Measurements from ENCODE around the gene RDH13. TPM values are rescaled to one million over a fixed set of nuclear protein-coding genes. Genes with fewer than 3 reads are reported as not detected.

The RDH13 gene
- total RNA-seq, 1 experiment from 2014 or later: 80.4 TPM

GRCh38 chr19:55082020-55082851 is 19.3 kb upstream of the RDH13 start:
- H3K9me3 ChIP-seq (ENCODE audit: low read length): no peaks in the 10 kb centered on the region
- 0 out of 2 replicates have a peak, but pooled peaks cover 1% of the 10 kb centered on the region for H3K79me2 ChIP-seq (ENCODE audit: low read length)
- H3K9me2 ChIP-seq (replicated peaks; ENCODE audit: low read length): no peaks in the 10 kb centered on the region
- TF ChIP-seq EZH2phosphoT487 (IDR thresholded peaks at IDR 0.05; ENCODE audit: borderline replicate concordance, low read length) (no peak), CTCF (conservative IDR thresholded peaks at IDR 0.05; ENCODE audit: low read depth, low read length) (no peak), EZH2 (IDR thresholded peaks at IDR 0.05; ENCODE audit: low read length, unreplicated experiment) (no peak)
- no peaks in the 10 kb centered on the region for H4K20me1 ChIP-seq (ENCODE audit: low read length)
- no peak overlapping the region for H3K9ac ChIP-seq (ENCODE audit: low read length)
- H2AFZ ChIP-seq (ENCODE audit: low read length): no peak overlapping the region
- BruUV-seq (replicated peaks): no TSS peak
- H3F3A ChIP-seq (ENCODE audit: low read length, unreplicated experiment): no peaks in the 10 kb centered on the region
- peaks cover 9% of the 10 kb centered on the region for H3K36me3 ChIP-seq (ENCODE audit: low read depth, low read length)
- H3K27ac ChIP-seq (ENCODE audit: low read length): no peak overlapping the region
- CTCF ChIA-PET: no interaction called here
- H3K4me1 ChIP-seq (ENCODE audit: insufficient read depth, low read length): no peaks in the 10 kb centered on the region
- no peak overlapping the region for H3K4me2 ChIP-seq (ENCODE audit: low read length)
- H3K27me3 ChIP-seq (ENCODE audit: low read length): no peaks in the 10 kb centered on the region
- intact Hi-C loops (cut with micrococcal nuclease): no loop called here
- DNase-seq (peak; percentile 37), ATAC-seq (no peak)
- POLR2A ChIA-PET (ENCODE audit: unreplicated experiment): no interaction called here
- H3K4me3 ChIP-seq (ENCODE audit: low read length): no peak overlapping the region

- no TSS peak for BruUV-seq (replicated peaks)
- Histone ChIP-seq H3K79me2 (ENCODE audit: low read length) (0 out of 2 replicates have a peak, but pooled peaks cover 6% of the 10 kb centered on the region), H2AFZ (ENCODE audit: low read length) (no peak overlapping the region), H4K20me1 (ENCODE audit: low read length) (no peaks in the 10 kb centered on the region), H3K27me3 (ENCODE audit: low read length) (no peaks in the 10 kb centered on the region), H3K9me2 (replicated peaks; ENCODE audit: low read length) (no peaks in the 10 kb centered on the region), H3K4me2 (ENCODE audit: low read length) (no peak overlapping the region), H3K27ac (ENCODE audit: low read length) (no peak overlapping the region), H3K4me1 (ENCODE audit: insufficient read depth, low read length) (0 out of 2 replicates have a peak, but pooled peaks cover 5% of the 10 kb centered on the region), H3K36me3 (ENCODE audit: low read depth, low read length) (peaks cover 6% of the 10 kb centered on the region), H3F3A (ENCODE audit: low read length, unreplicated experiment) (no peaks in the 10 kb centered on the region), H3K9me3 (ENCODE audit: low read length) (no peaks in the 10 kb centered on the region), H3K4me3 (ENCODE audit: low read length) (no peak overlapping the region), H3K9ac (ENCODE audit: low read length) (no peak overlapping the region)
- no peak for TF ChIP-seq EZH2 (IDR thresholded peaks at IDR 0.05; ENCODE audit: low read length, unreplicated experiment)
- no peak for TF ChIP-seq EZH2phosphoT487 (IDR thresholded peaks at IDR 0.05; ENCODE audit: borderline replicate concordance, low read length)
- no peak for TF ChIP-seq CTCF (conservative IDR thresholded peaks at IDR 0.05; ENCODE audit: low read depth, low read length)
- DNase-seq: no peak
- intact Hi-C loops (cut with micrococcal nuclease): no loop called here
- no peak for ATAC-seq
- CTCF ChIA-PET: no interaction called here
- POLR2A ChIA-PET (ENCODE audit: unreplicated experiment): no interaction called here
Measured at GRCh38 chr19:55081770-55082019, 18.7 kb upstream of the RDH13 start.

Data from PC-3 (cell line).